ENCODE data around the gene APOBEC3C.
"Not testable (repeated sequence)": the region's sequence is repeated elsewhere in the genome, so short reads cannot be mapped to it uniquely, and the experiment has no call there.

GRCh38 chr22:39020021-39020651 is 6.1 kb downstream of the APOBEC3C start:
- not testable (repeated sequence) for TF ChIP-seq CTCF, POLR2A, EP300 (IDR thresholded peaks at IDR 0.05)

Data from ovary (tissue), 3 donors.